Measurements from ENCODE around the gene SETD9. TPM values are rescaled to one million over a fixed set of nuclear protein-coding genes. Genes with fewer than 3 reads are reported as not detected.

SETD9 gene, protein sequence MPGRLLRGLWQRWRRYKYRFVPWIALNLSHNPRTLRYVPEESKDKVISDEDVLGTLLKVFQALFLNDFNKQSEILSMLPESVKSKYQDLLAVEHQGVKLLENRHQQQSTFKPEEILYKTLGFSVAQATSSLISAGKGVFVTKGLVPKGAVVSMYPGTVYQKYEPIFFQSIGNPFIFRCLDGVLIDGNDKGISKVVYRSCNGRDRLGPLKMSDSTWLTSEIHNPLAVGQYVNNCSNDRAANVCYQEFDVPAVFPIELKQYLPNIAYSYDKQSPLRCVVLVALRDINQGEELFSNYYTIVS
- 4.4 and 7.9 TPM in 2 replicates for total RNA-seq
- polyA plus RNA-seq = 18.1 and 24.8 TPM in 2 replicates

DNA sequence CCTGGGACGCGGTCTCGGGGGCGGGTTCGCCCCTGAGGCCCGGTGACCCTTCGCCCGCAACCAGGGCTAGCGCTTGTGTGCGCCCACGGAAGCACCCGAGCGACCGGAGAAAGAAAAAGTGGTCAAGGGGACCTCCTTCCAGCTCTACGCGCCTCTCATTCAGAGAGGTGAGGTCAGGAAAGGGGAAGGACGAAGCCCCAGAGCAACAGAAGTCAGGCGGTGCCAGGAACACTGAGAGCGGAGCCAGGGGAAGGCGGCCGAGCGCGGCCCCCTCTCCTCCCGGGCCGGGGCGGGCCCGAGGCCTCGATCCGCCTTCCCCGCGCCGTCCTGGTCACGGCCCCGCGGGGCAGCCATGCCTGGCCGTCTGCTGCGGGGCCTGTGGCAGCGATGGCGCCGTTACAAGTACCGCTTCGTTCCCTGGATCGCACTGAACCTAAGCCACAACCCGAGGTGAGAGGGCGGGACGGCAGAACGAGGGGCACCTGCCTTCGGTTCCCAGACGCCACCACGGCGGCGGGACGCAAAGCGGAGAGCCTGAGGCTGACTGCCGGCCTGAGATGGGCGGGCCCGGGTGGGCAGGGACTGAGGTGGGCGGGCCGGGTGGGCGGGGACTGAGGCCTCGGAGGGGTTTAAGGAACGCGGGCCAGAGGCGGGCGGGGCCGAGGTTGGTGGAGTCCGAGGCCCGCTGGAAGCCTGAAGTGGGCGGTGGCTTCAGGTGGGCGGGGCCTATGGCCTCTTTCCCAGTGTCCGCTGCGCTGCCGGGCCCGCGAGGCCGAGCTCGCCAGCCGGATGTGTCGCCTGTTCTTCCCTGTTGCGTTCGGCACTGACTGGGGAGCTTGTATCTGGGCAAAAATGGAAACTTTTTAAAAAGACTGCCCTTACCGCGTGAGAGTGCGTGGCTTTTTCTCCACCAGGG is at the start of gene SETD9:
TSS of gene SETD9 (plus strand) at position 303 of the 916 bp plus-strand sequence. CDS start at position 353, 50 bp downstream.
- TF ChIP-seq, protein P1, sequence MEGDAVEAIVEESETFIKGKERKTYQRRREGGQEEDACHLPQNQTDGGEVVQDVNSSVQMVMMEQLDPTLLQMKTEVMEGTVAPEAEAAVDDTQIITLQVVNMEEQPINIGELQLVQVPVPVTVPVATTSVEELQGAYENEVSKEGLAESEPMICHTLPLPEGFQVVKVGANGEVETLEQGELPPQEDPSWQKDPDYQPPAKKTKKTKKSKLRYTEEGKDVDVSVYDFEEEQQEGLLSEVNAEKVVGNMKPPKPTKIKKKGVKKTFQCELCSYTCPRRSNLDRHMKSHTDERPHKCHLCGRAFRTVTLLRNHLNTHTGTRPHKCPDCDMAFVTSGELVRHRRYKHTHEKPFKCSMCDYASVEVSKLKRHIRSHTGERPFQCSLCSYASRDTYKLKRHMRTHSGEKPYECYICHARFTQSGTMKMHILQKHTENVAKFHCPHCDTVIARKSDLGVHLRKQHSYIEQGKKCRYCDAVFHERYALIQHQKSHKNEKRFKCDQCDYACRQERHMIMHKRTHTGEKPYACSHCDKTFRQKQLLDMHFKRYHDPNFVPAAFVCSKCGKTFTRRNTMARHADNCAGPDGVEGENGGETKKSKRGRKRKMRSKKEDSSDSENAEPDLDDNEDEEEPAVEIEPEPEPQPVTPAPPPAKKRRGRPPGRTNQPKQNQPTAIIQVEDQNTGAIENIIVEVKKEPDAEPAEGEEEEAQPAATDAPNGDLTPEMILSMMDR (IDR thresholded peaks at IDR 0.05; ENCODE audit: low read depth, low read length) = no peak
- peak; percentile 99 for DNase-seq (ENCODE audit: low read depth in 1 of 2, low spot score in 1 of 2)
- H3K27me3 ChIP-seq = no peaks in the 10 kb centered on the region
- no peaks in the 10 kb centered on the region for H3K36me3 ChIP-seq
- peak within 1 kb of the TSS; percentile 53 for H3K4me3 ChIP-seq
- peaks cover 7% of the 10 kb centered on the region for H3K4me1 ChIP-seq (ENCODE audit: low read depth)
- peak within 1 kb of the TSS; percentile 97 for H3K27ac ChIP-seq
- H3K9me3 ChIP-seq (ENCODE audit: low read depth) = no peaks in the 10 kb centered on the region

DNA sequence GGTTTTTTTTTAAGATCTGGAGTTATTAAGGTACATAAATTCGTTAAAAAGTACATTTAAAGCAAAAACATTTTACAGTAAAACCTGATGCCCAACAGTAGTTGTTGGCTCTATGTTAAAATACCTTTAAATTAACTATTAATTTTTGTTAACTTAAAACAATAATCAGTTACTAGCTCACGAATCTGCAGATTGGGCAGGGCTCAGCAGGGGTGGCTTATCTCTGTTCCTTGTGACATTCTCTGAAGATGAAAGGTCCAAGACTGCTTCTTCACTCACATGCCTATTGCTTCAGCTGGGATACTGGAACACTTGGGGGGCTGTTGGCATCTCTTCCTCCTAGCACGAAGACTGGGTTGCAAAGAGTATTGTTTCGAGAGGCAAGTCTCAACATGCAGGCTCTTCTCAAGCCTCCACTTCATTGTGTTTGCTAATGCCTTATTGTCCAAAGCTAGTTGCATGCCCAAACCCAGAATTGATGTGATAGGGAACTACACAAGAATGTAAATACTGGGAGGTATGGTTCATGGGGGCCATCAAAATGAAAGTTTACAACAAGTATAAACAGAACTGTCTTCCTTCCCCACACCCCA is 47.4 kb upstream of the SETD9 start:
- Histone ChIP-seq H3K36me3 (peaks cover 44% of the 10 kb centered on the region), H3K27me3 (no peaks in the 10 kb centered on the region), H3K27ac (no peak overlapping the region), H3K4me3 (no peak overlapping the region), H3K4me1 (ENCODE audit: low read depth) (no peaks in the 10 kb centered on the region), H3K9me3 (ENCODE audit: low read depth) (no peaks in the 10 kb centered on the region)
- DNase-seq (ENCODE audit: low read depth in 1 of 2, low spot score in 1 of 2) = no peak
- TF ChIP-seq, protein P1 (IDR thresholded peaks at IDR 0.05; ENCODE audit: low read depth, low read length) = no peak

DNA sequence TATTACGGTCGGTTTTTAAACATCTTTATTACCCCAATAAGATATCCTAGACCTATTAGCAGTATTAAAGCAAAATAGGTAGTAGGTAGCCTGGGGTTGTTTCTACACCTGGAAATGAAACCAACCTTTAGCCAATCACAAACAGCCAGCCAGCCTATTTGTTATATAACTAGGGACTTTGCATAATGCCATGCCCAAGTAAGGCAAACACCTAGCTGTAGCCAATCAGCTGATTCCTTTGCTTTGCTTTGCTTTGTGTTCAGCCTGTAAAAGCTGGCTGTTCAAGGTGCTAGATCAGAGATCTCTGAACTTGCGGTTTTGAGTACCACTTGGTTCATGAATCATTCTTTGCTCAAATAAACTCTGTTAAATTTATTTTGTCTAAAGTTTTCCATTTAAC is 46.5 kb upstream of the SETD9 start:
- no peak for DNase-seq (ENCODE audit: low read depth in 1 of 2, low spot score in 1 of 2)
- Histone ChIP-seq H3K36me3 (peaks cover 52% of the 10 kb centered on the region), H3K27ac (no peak overlapping the region), H3K4me1 (ENCODE audit: low read depth) (no peaks in the 10 kb centered on the region), H3K27me3 (no peaks in the 10 kb centered on the region), H3K4me3 (no peak overlapping the region), H3K9me3 (ENCODE audit: low read depth) (no peaks in the 10 kb centered on the region)
- TF ChIP-seq, protein P1 (IDR thresholded peaks at IDR 0.05; ENCODE audit: low read depth, low read length) = no peak

DNA sequence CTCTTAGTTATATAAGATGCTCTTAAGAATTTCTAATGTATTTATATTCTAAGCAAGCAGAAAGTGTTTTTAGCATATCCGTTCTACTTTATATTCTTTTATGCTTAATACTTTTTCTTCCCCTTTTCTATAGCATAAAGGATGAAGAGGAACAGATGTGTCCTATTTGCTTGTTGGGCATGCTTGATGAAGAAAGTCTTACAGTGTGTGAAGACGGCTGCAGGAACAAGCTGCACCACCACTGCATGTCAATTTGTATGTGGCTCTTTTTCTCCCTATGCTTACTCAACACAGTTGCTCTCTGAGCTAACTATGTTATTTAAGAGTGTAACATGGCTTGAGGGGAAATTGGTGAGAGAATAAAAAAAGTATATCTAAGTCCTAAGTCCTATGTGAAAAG is 37.6 kb upstream of the SETD9 start:
- Histone ChIP-seq H3K27me3 (no peaks in the 10 kb centered on the region), H3K27ac (no peak overlapping the region), H3K4me1 (ENCODE audit: low read depth) (no peaks in the 10 kb centered on the region), H3K4me3 (no peak overlapping the region), H3K9me3 (ENCODE audit: low read depth) (no peaks in the 10 kb centered on the region), H3K36me3 (peaks cover 88% of the 10 kb centered on the region)
- DNase-seq (ENCODE audit: low read depth in 1 of 2, low spot score in 1 of 2) = no peak
- TF ChIP-seq, protein P1 (IDR thresholded peaks at IDR 0.05; ENCODE audit: low read depth, low read length) = no peak

DNA sequence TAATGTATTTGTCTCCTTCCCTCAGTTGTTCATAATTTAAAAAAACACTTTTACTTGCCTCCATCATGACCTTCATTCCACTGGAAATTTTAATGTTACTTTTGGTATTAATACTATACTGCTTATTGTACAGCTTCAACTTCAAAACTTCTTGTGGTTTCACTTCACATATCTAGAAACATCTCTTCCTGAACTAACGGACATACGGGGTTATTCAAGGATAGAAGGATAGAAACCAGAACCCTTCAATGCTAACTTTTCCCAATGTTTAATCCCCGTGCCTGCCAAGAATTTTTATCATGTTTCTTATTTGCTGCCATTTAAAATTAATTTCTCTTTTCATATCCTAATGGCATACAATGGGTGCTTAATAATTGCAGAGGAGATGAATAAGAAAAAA is 36.3 kb upstream of the SETD9 start:
- Histone ChIP-seq H3K4me1 (ENCODE audit: low read depth) (no peaks in the 10 kb centered on the region), H3K9me3 (ENCODE audit: low read depth) (no peaks in the 10 kb centered on the region), H3K27me3 (no peaks in the 10 kb centered on the region), H3K36me3 (peaks cover 76% of the 10 kb centered on the region), H3K4me3 (no peak overlapping the region), H3K27ac (no peak overlapping the region)
- no peak for DNase-seq (ENCODE audit: low read depth in 1 of 2, low spot score in 1 of 2)
- TF ChIP-seq, protein P1 (IDR thresholded peaks at IDR 0.05; ENCODE audit: low read depth, low read length) = no peak

Data from cardiac muscle cell (in vitro differentiated cells and primary cell).